Tibial artery (tissue), 4 donors: Measurements from ENCODE around the gene TPGS1.
A peak's percentile ranks its signal among the peaks of the same experiment; 100 is the strongest.

ENCODE experiments used
- DNase-seq, 2 donors: peaks; one replicate each; pipeline ENCODE4 v3.0.0-alpha.2; 2019
- H3K27ac ChIP-seq, 2 donors: fragments of 200-600 bp; sonication (generic) in 1 of 2; 1 replicate in 1 of 2; 2 replicates in 1 of 2; pipeline ENCODE4 v1.5.1; 2018 to 2019; ENCODE audit warnings: mild to moderate bottlenecking in 1 of 2
- H3K27me3 ChIP-seq, 2 donors: fragments of 200-600 bp; sonication (generic) in 1 of 2; one replicate each; pipeline versions ENCODE4 v1.5.1 to v1.6.0; 2016 to 2019
- H3K36me3 ChIP-seq, 3 donors: fragments of 200-600 bp; sonication (generic) in 2 of 3; one replicate each; pipeline ENCODE4 v1.5.1; 2016 to 2019; ENCODE audit warnings: mild to moderate bottlenecking in 2 of 3
- H3K4me1 ChIP-seq, 4 donors: fragments of 200-600 bp; sonication (generic) in 2 of 4; 1 replicate in 3 of 4; 2 replicates in 1 of 4; pipeline ENCODE4 v1.5.1; 2016 to 2019
- H3K4me3 ChIP-seq, 2 donors: fragments of 200-600 bp; sonication (generic) in 1 of 2; 1 replicate in 1 of 2; 2 replicates in 1 of 2; pipeline ENCODE4 v1.5.1; 2018 to 2019; ENCODE audit warnings: mild to moderate bottlenecking in 2 of 2
- H3K9me3 ChIP-seq, 3 donors: fragments of 200-600 bp; sonication (generic) in 1 of 3; one replicate each; pipeline ENCODE4 v1.5.1; 2016 to 2019
- CTCF ChIP-seq, 2 experiments: fragments of 200-600 bp in 1 of 2; fragments of 450-650 bp in 1 of 2; IDR thresholded peaks; one replicate each; pipeline ENCODE4 v1.5.1; 2017 to 2019; ENCODE audit warnings: antibody characterized with exemption in 2 of 2, mild to moderate bottlenecking in 1 of 2, moderate library complexity in 1 of 2
- intact Hi-C: fragments of 100-400 bp; cut with DNase I; formaldehyde crosslinking; loops from one replicate; pipeline ENCODE4 v1.15.0; 2023; ENCODE audit warnings: low total_unique reads

The TPGS1 gene

GRCh38 chr19:532561-533363, 25.5 kb downstream of the TPGS1 start:
- Histone ChIP-seq H3K4me1 (peaks cover 7 to 38% (median 31%) of the 10 kb centered on the region in 4 donors), H3K36me3 (peaks cover 15 to 26% (median 23%) of the 10 kb centered on the region in 3 donors), H3K27ac (peak overlapping the region; percentile 97), H3K4me3 (peak overlapping the region; percentile 78 to 90), H3K27me3 (no peaks in the 10 kb centered on the region), H3K9me3 (no peaks in the 10 kb centered on the region)
- peak; percentile 40 to 49 for TF ChIP-seq CTCF (IDR thresholded peaks at IDR 0.05)
- DNase-seq = peak; percentile 71 to 91
- intact Hi-C loops = no loop called here

DNA sequence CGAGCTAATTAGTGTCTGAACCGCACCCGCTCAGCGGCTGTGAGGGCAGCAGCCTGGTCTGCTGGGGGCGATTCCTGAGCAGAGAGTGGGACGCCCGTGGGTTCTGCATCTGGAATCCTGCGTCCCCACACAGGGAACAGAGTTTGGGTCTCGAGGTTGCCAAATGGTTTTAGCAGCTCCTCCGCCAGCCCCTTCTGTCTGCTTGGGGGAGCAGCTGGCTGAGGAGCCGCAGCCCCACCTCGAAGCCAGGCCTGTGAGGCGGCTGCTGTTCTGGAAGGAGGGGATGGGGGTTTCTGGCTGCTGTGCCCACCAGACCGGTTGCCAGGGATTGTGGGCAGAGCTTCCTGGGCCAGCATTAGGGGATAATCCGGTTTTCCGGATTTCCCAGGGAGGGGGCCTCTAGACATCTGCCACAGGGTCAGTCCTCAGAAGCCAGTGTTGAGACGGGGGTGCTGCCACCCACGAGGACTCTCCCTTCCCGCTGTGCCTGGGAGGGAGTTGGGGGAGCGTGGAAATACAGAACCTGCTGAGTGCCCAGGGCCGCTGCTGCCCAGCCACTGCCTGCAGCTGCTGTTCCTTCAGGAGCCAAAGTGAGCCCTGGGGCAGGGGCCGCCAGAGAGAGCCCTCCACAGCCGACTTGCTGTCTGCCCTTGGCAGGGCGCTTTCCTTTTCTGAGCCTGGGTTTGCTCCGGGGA, 26.2 kb downstream of the TPGS1 start:
- intact Hi-C loops = no loop called here
- no peak for DNase-seq
- H3K4me1 ChIP-seq = peaks cover 7 to 38% (median 31%) of the 10 kb centered on the region in 4 donors
- H3K9me3 ChIP-seq = no peaks in the 10 kb centered on the region
- H3K36me3 ChIP-seq = peaks cover 22 to 33% (median 31%) of the 10 kb centered on the region in 3 donors
- H3K27me3 ChIP-seq = no peaks in the 10 kb centered on the region
- no peak for TF ChIP-seq CTCF (IDR thresholded peaks at IDR 0.05)
- H3K4me3 ChIP-seq = peak overlapping the region; percentile 78 to 90
- peak overlapping the region; percentile 97 for H3K27ac ChIP-seq

GRCh38 chr19:534088-534487, 26.8 kb downstream of the TPGS1 start:
- no peaks in the 10 kb centered on the region for H3K9me3 ChIP-seq
- peaks cover 7 to 43% (median 31%) of the 10 kb centered on the region in 4 donors for H3K4me1 ChIP-seq
- H3K36me3 ChIP-seq = peaks cover 27 to 39% (median 37%) of the 10 kb centered on the region in 3 donors
- no peaks in the 10 kb centered on the region for H3K27me3 ChIP-seq
- DNase-seq = no peak
- no peak for TF ChIP-seq CTCF (IDR thresholded peaks at IDR 0.05)
- intact Hi-C loops = no loop called here
- H3K27ac ChIP-seq = peak overlapping the region; percentile 97
- H3K4me3 ChIP-seq = peak overlapping the region; percentile 78 to 90

- Histone ChIP-seq H3K36me3 (peaks cover 33 to 46% (median 44%) of the 10 kb centered on the region in 3 donors), H3K9me3 (no peaks in the 10 kb centered on the region), H3K4me1 (peaks cover 7 to 45% (median 31%) of the 10 kb centered on the region in 4 donors), H3K27ac (no peak overlapping the region), H3K27me3 (no peaks in the 10 kb centered on the region), H3K4me3 (no peak overlapping the region)
- no peak for TF ChIP-seq CTCF (IDR thresholded peaks at IDR 0.05)
- intact Hi-C loops = no loop called here
- no peak for DNase-seq
Observed at GRCh38 chr19:535017-535835, 27.9 kb downstream of the TPGS1 start.
